ENCODE results near the gene CPVL. TPM values are rescaled to one million over a fixed set of nuclear protein-coding genes. Genes with fewer than 3 reads are reported as not detected.

The CPVL gene
- total and polyA plus RNA-seq, 2 of the 8 experiments (the other 6 are each of a cell fraction or from before 2014, with no cell fraction given), result 40.0 to 55.0 TPM

- TF ChIP-seq RBBP5 (IDR thresholded peaks at IDR 0.05; ENCODE audit: borderline replicate concordance, low read depth, low read length), result no peak
Measured at GRCh38 chr7:28989211-28989980, 156.9 kb downstream of the CPVL start (continued).

Data from H1 (cell line).